Loucy (cell line): Measurements from ENCODE around the gene DYNLT4.
"Not testable (repeated sequence)": the region's sequence is repeated elsewhere in the genome, so short reads cannot be mapped to it uniquely, and the experiment has no call there.

Experiments used
- H2AFZ ChIP-seq: fragments of 200-600 bp; sonication (generic); 2 replicates; pipeline ENCODE4 v1.6.0; 2016; ENCODE audit warnings: antibody characterized with exemption, mild to moderate bottlenecking, low read length, moderate library complexity
- H3F3A ChIP-seq: fragments of 200-600 bp; 2 replicates; pipeline ENCODE4 v1.6.0; 2016; ENCODE audit warnings: antibody characterized with exemption, low read depth, mild to moderate bottlenecking
- H3K27me3 ChIP-seq: fragments of 200-600 bp; sonication (generic); 2 replicates; pipeline ENCODE4 v1.6.1; 2014; ENCODE audit warnings: low read length, mild to moderate bottlenecking; ENCODE audit not compliant: insufficient read depth, poor library complexity, severe bottlenecking
- H3K36me3 ChIP-seq: fragments of 200-600 bp; sonication (generic); 2 replicates; pipeline ENCODE4 v1.6.1; 2016; ENCODE audit warnings: low read length; ENCODE audit not compliant: insufficient read depth
- H3K4me1 ChIP-seq: fragments of 200-600 bp; sonication (generic); 2 replicates; pipeline ENCODE4 v1.5.1; 2014; ENCODE audit warnings: low read length, mild to moderate bottlenecking; ENCODE audit not compliant: insufficient read depth, poor library complexity, severe bottlenecking
- H3K4me2 ChIP-seq: fragments of 200-600 bp; sonication (generic); 2 replicates; pipeline ENCODE4 v1.6.0; 2014; ENCODE audit warnings: antibody characterized with exemption, low read length, low read depth, mild to moderate bottlenecking; ENCODE audit not compliant: poor library complexity, severe bottlenecking
- H3K4me3 ChIP-seq: fragments of 200-600 bp; sonication (generic); 2 replicates; pipeline ENCODE4 v1.5.1; 2014; ENCODE audit warnings: low read length, mild to moderate bottlenecking, mixed read lengths; ENCODE audit not compliant: poor library complexity, severe bottlenecking
- H3K79me2 ChIP-seq: fragments of 200-600 bp; sonication (generic); 2 replicates; pipeline ENCODE4 v1.6.1; 2014; ENCODE audit warnings: low read length; ENCODE audit not compliant: insufficient read depth
- H3K9ac ChIP-seq: fragments of 200-600 bp; sonication (generic); 2 replicates; pipeline ENCODE4 v1.6.0; 2014; ENCODE audit warnings: mild to moderate bottlenecking, low read depth, low read length, moderate library complexity; ENCODE audit not compliant: poor library complexity, severe bottlenecking
- H3K9me2 ChIP-seq: fragments of 200-600 bp; sonication (generic); replicated peaks from 2 replicates; pipeline ENCODE4 v1.6.1; 2016; ENCODE audit warnings: low read depth, low read length, mixed read lengths
- H3K9me3 ChIP-seq: fragments of 200-600 bp; sonication (generic); 2 replicates; pipeline ENCODE4 v1.6.1; 2014; ENCODE audit warnings: mild to moderate bottlenecking, antibody characterized with exemption, low read length, low read depth; ENCODE audit not compliant: insufficient read depth
- H4K20me1 ChIP-seq: fragments of 200-600 bp; sonication (generic); 2 replicates; pipeline ENCODE4 v1.6.0; 2014; ENCODE audit warnings: antibody characterized with exemption, low read length, mild to moderate bottlenecking; ENCODE audit not compliant: insufficient read depth, poor library complexity, severe bottlenecking
- EZH2phosphoT487 ChIP-seq: fragments of 200-600 bp; IDR thresholded peaks from 2 replicates; pipeline ENCODE4 v1.6.1; 2018; ENCODE audit warnings: antibody characterized with exemption, mild to moderate bottlenecking, moderate library complexity, borderline replicate concordance
- TF ChIP-seq, protein P1 (sequence below): fragments of 200-600 bp; sonication (generic); conservative IDR thresholded peaks from 2 replicates; pipeline ENCODE4 v1.5.1; 2014; ENCODE audit warnings: mild to moderate bottlenecking, antibody characterized with exemption, low read length

Gene DYNLT4

DNA sequence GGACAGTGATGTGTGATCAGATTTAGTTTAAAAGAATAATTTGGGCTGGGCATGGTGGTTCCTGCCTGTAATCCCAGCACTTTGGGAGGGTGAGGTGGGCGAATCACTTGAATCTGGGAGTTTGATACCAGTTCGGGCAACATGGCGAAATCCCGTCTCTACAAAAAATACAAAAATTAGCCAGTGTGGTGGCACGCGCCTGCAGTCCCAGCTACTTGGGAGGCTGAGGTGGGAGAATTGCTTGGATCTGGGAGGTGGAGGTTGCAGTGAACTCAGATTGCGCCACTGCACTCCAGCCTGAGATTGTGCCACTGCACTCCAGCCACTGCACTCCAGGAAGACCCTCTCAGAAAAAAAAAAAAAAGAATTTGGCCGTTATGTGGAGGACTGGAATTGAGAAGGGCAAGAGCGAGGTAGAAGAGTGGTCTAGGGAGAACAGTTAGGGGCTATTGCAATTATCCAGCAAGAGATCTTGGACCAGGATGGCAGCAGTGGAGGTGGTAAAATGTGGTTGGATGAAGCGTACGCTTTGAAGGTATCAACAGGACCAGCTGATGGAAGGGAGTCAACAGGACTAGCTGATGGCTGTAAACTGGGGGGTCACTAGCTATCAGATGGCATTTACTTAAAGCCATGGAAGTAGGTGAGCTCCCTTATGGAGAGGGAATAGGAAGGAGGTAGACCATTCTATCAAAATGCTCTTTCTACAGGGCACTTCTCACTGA is 10.8 kb upstream of the DYNLT4 start:
- 0 out of 2 replicates have a peak, but pooled peaks cover 2% of the 10 kb centered on the region for H3F3A ChIP-seq
- H4K20me1 ChIP-seq = no peaks in the 10 kb centered on the region

DNA sequence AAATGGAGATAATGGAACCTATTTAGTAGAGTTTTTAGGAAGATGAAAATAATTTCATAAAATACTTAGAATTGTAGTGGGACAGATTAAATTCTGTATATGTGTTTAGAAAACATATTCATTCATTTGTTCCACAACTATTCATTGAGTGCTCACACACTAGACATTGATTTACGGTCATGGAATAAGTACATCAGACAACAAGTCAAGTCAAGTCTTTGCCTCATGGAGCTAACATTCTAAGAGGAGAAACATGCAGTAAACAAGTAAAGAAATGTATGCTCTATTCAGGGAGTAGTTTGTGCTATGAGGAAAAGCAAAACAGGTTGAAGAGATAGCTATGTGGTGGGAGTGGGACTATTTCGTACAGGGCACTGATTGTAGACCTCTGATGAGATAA is 10.2 kb upstream of the DYNLT4 start:
- 0 out of 2 replicates have a peak, but pooled peaks cover 2% of the 10 kb centered on the region for H3F3A ChIP-seq
- H2AFZ ChIP-seq = no peak overlapping the region
- TF ChIP-seq, protein P1, sequence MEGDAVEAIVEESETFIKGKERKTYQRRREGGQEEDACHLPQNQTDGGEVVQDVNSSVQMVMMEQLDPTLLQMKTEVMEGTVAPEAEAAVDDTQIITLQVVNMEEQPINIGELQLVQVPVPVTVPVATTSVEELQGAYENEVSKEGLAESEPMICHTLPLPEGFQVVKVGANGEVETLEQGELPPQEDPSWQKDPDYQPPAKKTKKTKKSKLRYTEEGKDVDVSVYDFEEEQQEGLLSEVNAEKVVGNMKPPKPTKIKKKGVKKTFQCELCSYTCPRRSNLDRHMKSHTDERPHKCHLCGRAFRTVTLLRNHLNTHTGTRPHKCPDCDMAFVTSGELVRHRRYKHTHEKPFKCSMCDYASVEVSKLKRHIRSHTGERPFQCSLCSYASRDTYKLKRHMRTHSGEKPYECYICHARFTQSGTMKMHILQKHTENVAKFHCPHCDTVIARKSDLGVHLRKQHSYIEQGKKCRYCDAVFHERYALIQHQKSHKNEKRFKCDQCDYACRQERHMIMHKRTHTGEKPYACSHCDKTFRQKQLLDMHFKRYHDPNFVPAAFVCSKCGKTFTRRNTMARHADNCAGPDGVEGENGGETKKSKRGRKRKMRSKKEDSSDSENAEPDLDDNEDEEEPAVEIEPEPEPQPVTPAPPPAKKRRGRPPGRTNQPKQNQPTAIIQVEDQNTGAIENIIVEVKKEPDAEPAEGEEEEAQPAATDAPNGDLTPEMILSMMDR = no peak
- TF ChIP-seq EZH2phosphoT487 = no peak
- H3K79me2 ChIP-seq = 0 out of 2 replicates have a peak, but pooled peaks cover 4% of the 10 kb centered on the region
- H3K4me2 ChIP-seq = no peak overlapping the region
- H3K27me3 ChIP-seq = no peaks in the 10 kb centered on the region
- no peaks in the 10 kb centered on the region for H3K9me2 ChIP-seq
- H3K9ac ChIP-seq = no peak overlapping the region
- no peaks in the 10 kb centered on the region for H3K36me3 ChIP-seq
- H3K4me3 ChIP-seq = no peak overlapping the region
- H3K9me3 ChIP-seq = no peaks in the 10 kb centered on the region
- H4K20me1 ChIP-seq = no peaks in the 10 kb centered on the region
- peaks cover 9% of the 10 kb centered on the region for H3K4me1 ChIP-seq

More for the DNA sequence above, 10.8 kb upstream of the DYNLT4 start:
- no peak overlapping the region for H3K4me2 ChIP-seq
- no peak overlapping the region for H2AFZ ChIP-seq
- no peaks in the 10 kb centered on the region for H3K9me3 ChIP-seq
- H3K9me2 ChIP-seq = no peaks in the 10 kb centered on the region
- 0 out of 2 replicates have a peak, but pooled peaks cover 4% of the 10 kb centered on the region for H3K79me2 ChIP-seq
- TF ChIP-seq EZH2phosphoT487 = no peak
- TF ChIP-seq, protein P1 = no peak
- H3K27me3 ChIP-seq = no peaks in the 10 kb centered on the region
- no peaks in the 10 kb centered on the region for H3K36me3 ChIP-seq
- H3K4me3 ChIP-seq = no peak overlapping the region
- peaks cover 9% of the 10 kb centered on the region for H3K4me1 ChIP-seq
- H3K9ac ChIP-seq = no peak overlapping the region

DNA sequence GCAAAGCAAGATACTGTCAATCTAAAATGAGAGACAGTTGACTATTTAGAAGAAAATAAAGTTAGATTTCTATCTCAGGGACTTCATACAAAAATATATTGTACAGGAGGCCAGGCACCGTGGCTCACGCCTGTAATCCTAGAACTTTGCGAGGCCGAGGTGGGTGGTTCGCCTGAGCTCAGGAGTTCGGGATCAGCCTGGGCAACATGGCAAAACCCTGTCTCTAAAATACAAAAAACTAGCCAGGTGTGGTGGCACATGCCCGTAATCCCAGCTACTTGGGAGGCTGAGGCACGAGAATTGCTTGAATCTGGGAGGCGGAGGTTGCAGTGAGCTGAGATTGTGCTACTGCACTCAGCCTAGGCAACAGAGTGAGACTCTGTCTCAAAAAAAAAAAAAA is 8.8 kb upstream of the DYNLT4 start:
- H3K36me3 ChIP-seq, H3K79me2 ChIP-seq, H3K27me3 ChIP-seq, H3K4me3 ChIP-seq, H3K4me1 ChIP-seq, H3K4me2 ChIP-seq, H3K9me3 ChIP-seq, H3K9me2 ChIP-seq, H2AFZ ChIP-seq, H4K20me1 ChIP-seq, H3F3A ChIP-seq, H3K9ac ChIP-seq: not testable (repeated sequence)
